MCF 10A (cell line): ENCODE results near the gene TLE3. TPM values are rescaled to one million over a fixed set of nuclear protein-coding genes. Genes with fewer than 3 reads are reported as not detected.
A peak's percentile ranks its signal among the peaks of the same experiment; 100 is the strongest.

Experiments used
- BruUV-seq: library from RNA; stranded (reverse); fragments of 400-500 nt; replicated peaks from 2 replicates; lab custom pipeline; 2021; lab: Mats Ljungman, UMichigan
- CTCF ChIA-PET: fragments of 300-600 bp; sonication (Branson Sonifier 250); formaldehyde crosslinking; extraction: SDS; loops from one replicate; lab custom pipeline; 2021; ENCODE audit warnings: antibody characterized with exemption, inconsistent platforms; lab: Yijun Ruan, JAX
- POLR2A ChIA-PET: fragments of 300-600, 350-650 bp; sonication (Branson Sonifier 250); formaldehyde crosslinking; extraction: SDS; loops from one replicate; lab custom pipeline; 2020; ENCODE audit warnings: antibody characterized with exemption, inconsistent platforms; lab: Yijun Ruan, JAX
- DNase-seq: peaks from one replicate; pipeline ENCODE4 v3.0.0-alpha.2; 2018; ENCODE audit not compliant: unreplicated experiment
- H3K27ac Mint-ChIP-seq: one replicate; pipeline ENCODE4 v1.8.0; 2022; ENCODE audit warnings: mild to moderate bottlenecking, low read depth, mixed read lengths; ENCODE audit not compliant: unreplicated experiment
- H3K27me3 Mint-ChIP-seq: one replicate; pipeline ENCODE4 v1.8.0; 2022; ENCODE audit warnings: mixed read lengths; ENCODE audit not compliant: insufficient read depth, unreplicated experiment
- H3K36me3 Mint-ChIP-seq: one replicate; pipeline ENCODE4 v1.8.0; 2022; ENCODE audit warnings: mild to moderate bottlenecking, moderate library complexity, mixed read lengths; ENCODE audit not compliant: insufficient read depth, unreplicated experiment
- H3K4me1 Mint-ChIP-seq: one replicate; pipeline ENCODE4 v1.8.0; 2022; ENCODE audit warnings: mixed read lengths; ENCODE audit not compliant: insufficient read depth, unreplicated experiment
- H3K4me3 Mint-ChIP-seq: one replicate; pipeline ENCODE4 v1.8.0; 2022; ENCODE audit warnings: mild to moderate bottlenecking, moderate library complexity, mixed read lengths; ENCODE audit not compliant: unreplicated experiment
- H3K9me3 Mint-ChIP-seq: one replicate; pipeline ENCODE4 v1.8.0; 2022; ENCODE audit warnings: mixed read lengths; ENCODE audit not compliant: unreplicated experiment
- CTCF ChIP-seq: fragments of 200-600 bp; IDR thresholded peaks from one replicate; pipeline ENCODE4 v1.8.0; 2022; ENCODE audit warnings: antibody characterized with exemption, mild to moderate bottlenecking; ENCODE audit not compliant: unreplicated experiment
- intact Hi-C: fragments of 100-400 bp; cut with micrococcal nuclease; formaldehyde crosslinking; loops from 2 replicates; pipeline ENCODE4 v1.14.1; 2022
- total RNA-seq: library from RNA; stranded (reverse); gene quantifications from 2 replicates; pipeline ENCODE4 v1.2.3, GENCODE V29; 2022

TLE3 gene
- total RNA-seq, 1 experiment from 2014 or later = 23.2 TPM

- no peaks in the 10 kb centered on the region for H3K36me3 Mint-ChIP-seq
- DNase-seq = no peak
- POLR2A ChIA-PET = no interaction called here
- no peak for TF ChIP-seq CTCF
- no TSS peak for BruUV-seq
- H3K4me3 Mint-ChIP-seq = no peak overlapping the region
- H3K27ac Mint-ChIP-seq = no peak overlapping the region
- H3K4me1 Mint-ChIP-seq = peaks cover 6% of the 10 kb centered on the region
- H3K27me3 Mint-ChIP-seq = peaks cover 24% of the 10 kb centered on the region
- CTCF ChIA-PET = interaction anchor here (0.5 kb wide), 1 partner anchor 33 kb away, joined by 3 read pairs; no protein-coding TSS in a partner anchor
- intact Hi-C loops = no loop called here
- peaks cover 7% of the 10 kb centered on the region for H3K9me3 Mint-ChIP-seq
These were observed 95.9 kb downstream of the TLE3 start for GRCh38 chr15:70001859-70002258.

DNA sequence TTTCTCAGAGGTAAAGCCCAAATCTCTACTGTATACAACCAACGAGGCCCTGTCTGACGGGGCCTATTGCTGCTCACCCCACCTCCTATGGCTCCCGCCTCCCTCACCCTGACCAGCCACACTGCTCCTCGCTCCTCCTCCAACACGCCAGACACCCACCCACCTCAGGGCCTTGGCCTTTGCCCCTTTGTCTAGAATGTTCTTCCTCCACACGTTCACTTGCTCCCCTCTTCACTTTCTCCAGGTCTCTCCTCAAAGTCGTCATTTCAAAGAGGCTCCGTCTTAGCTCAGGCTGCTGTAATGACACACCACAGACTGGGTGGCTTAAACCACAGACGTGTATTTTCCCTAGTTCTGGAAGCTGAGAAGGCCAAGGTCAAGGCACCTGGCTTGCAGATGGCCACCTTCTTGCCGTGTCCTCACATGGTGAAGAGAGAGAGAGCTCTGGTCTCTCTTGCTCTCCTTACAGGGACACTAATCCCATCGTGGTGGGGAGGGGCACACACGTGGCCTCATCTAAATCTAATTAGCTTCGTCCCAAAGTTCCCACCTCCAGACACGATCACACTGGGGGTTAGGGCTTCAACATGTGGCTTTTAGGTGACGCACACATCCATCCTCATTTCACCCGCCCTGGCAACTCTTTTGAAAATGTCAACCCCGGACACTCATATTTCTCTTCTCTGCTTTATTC lies 98.2 kb downstream of the TLE3 start:
- Mint-ChIP-seq H3K36me3 (no peaks in the 10 kb centered on the region), H3K4me1 (peaks cover 6% of the 10 kb centered on the region), H3K27ac (no peak overlapping the region), H3K4me3 (no peak overlapping the region), H3K27me3 (peaks cover 16% of the 10 kb centered on the region), H3K9me3 (peaks cover 7% of the 10 kb centered on the region)
- POLR2A ChIA-PET = interaction anchor here (1.1 kb wide), 1 partner anchor 9 kb away, joined by 3 read pairs; no protein-coding TSS in a partner anchor
- TF ChIP-seq CTCF = no peak
- DNase-seq = no peak
- BruUV-seq = no TSS peak
- intact Hi-C loops = no loop called here
- CTCF ChIA-PET = no interaction called here

DNA sequence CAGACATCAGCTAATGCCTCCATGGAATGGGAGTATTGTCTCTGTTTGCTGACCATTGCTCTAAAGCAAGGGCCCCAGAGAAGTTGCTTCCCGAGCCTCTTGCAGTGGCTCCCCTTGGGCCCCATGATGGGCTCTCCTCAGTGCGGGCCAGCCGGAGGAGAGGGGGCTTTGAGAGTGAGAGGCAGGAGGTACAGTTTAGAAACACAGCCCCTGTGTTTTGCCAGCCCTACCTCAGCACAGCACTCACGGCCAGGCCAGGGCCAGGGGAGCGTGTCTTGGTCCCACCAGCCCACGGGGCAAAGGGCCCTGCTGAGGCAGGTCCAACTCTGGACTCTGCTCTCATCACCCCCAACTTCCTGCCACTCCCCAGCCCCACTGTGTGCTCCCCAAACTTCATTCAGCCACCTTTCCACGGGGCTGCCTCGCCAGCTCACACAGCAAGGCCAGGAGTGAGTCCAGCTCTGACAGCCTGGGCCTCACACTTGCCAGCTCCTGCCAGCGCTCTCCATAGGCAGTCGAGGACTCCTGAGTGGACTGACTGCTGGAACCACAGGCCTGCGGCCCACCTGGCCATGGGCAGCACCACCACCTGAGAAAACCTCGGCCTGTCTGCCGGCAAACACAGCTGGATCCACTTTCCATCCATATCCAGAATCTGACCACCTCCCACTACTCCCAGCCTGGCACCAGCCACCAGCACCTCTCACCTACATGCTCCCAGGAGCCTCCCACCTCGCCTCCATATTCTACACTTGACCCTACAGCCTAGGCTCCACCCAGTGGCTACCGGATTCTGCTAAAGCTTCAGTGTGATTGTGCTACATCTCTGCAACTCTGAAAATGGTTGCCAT lies 99.0 kb downstream of the TLE3 start:
- BruUV-seq = no TSS peak
- H3K36me3 Mint-ChIP-seq = no peaks in the 10 kb centered on the region
- no peak for TF ChIP-seq CTCF
- H3K9me3 Mint-ChIP-seq = peaks cover 7% of the 10 kb centered on the region
- CTCF ChIA-PET = no interaction called here
- peaks cover 20% of the 10 kb centered on the region for H3K27me3 Mint-ChIP-seq
- POLR2A ChIA-PET = no interaction called here
- no peak overlapping the region for H3K27ac Mint-ChIP-seq
- peaks cover 6% of the 10 kb centered on the region for H3K4me1 Mint-ChIP-seq
- H3K4me3 Mint-ChIP-seq = no peak overlapping the region
- DNase-seq = no peak
- intact Hi-C loops = no loop called here

GRCh38 chr15:69997813-69998212 lies 99.9 kb downstream of the TLE3 start:
- peaks cover 29% of the 10 kb centered on the region for H3K27me3 Mint-ChIP-seq

More at GRCh38 chr15:69997813-69998212, 99.9 kb downstream of the TLE3 start:
- BruUV-seq = no TSS peak
- TF ChIP-seq CTCF = no peak
- DNase-seq = peak; percentile 56
- POLR2A ChIA-PET = no interaction called here
- CTCF ChIA-PET = no interaction called here
- peaks cover 6% of the 10 kb centered on the region for H3K4me1 Mint-ChIP-seq
- H3K4me3 Mint-ChIP-seq = no peak overlapping the region
- H3K36me3 Mint-ChIP-seq = no peaks in the 10 kb centered on the region
- no peak overlapping the region for H3K27ac Mint-ChIP-seq
- H3K9me3 Mint-ChIP-seq = peaks cover 2% of the 10 kb centered on the region
- intact Hi-C loops = no loop called here
